ENCODE data around the gene ADPRHL1. TPM values are rescaled to one million over a fixed set of nuclear protein-coding genes. Genes with fewer than 3 reads are reported as not detected.
"Not testable (repeated sequence)": the region's sequence is repeated elsewhere in the genome, so short reads cannot be mapped to it uniquely, and the experiment has no call there.

The ADPRHL1 gene
- total RNA-seq, 1 experiment from 2014 or later: 0.76 TPM

GRCh38 chr13:113371061-113371460 is 82.2 kb downstream of the ADPRHL1 start:
- no peak for DNase-seq (ENCODE audit: low read depth)

- no peak for DNase-seq (ENCODE audit: low read depth)
These were observed 83.4 kb downstream of the ADPRHL1 start for GRCh38 chr13:113369881-113370280.

GRCh38 chr13:113369189-113369588 is 84.1 kb downstream of the ADPRHL1 start:
- DNase-seq (ENCODE audit: low read depth): no peak

GRCh38 chr13:113368353-113368752 is 84.9 kb downstream of the ADPRHL1 start:
- not testable (repeated sequence) for DNase-seq (ENCODE audit: low read depth)

GRCh38 chr13:113367771-113368170 is 85.5 kb downstream of the ADPRHL1 start:
- DNase-seq (ENCODE audit: low read depth): no peak

- DNase-seq (ENCODE audit: low read depth): no peak
These were observed 86.2 kb downstream of the ADPRHL1 start for GRCh38 chr13:113367020-113367560.

- DNase-seq (ENCODE audit: low read depth): no peak
These were observed 87.2 kb downstream of the ADPRHL1 start for GRCh38 chr13:113365971-113366588.

GRCh38 chr13:113365583-113365970 is 87.7 kb downstream of the ADPRHL1 start:
- no peak for DNase-seq (ENCODE audit: low read depth)

DNA sequence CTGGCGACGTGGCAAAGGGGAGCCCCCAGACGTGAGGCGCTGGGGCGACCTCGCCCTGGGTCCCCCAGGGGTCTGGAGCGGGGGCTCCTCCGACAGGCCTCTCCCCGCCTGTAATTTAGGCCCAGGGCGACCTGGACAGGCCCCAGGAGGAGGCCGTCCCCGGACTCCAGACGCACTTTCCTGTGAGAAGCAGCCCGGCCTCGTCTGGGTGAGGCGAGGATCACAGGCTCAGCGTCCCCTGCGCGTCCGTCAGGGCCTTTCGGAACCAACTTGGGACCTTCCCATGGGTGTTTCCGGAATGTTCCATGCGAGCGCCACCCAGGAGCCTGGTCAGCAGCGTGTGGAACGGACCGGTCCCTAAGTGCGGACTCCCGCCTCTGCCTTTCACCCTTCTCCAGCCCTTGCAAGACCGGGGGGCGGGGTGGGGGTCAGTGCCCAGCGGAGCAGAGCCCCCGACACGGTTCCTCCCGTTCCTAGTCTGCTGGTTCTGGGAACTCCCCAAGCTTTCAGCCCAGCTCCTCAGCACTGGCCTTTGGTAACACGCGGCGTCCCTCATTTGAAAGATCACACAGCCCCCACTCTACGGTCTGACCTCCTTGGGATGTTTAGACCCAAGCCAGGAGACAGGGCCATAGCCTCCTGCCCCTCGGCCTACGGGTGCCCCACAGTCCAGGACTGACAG is 88.2 kb downstream of the ADPRHL1 start:
- DNase-seq (ENCODE audit: low read depth): no peak

DNA sequence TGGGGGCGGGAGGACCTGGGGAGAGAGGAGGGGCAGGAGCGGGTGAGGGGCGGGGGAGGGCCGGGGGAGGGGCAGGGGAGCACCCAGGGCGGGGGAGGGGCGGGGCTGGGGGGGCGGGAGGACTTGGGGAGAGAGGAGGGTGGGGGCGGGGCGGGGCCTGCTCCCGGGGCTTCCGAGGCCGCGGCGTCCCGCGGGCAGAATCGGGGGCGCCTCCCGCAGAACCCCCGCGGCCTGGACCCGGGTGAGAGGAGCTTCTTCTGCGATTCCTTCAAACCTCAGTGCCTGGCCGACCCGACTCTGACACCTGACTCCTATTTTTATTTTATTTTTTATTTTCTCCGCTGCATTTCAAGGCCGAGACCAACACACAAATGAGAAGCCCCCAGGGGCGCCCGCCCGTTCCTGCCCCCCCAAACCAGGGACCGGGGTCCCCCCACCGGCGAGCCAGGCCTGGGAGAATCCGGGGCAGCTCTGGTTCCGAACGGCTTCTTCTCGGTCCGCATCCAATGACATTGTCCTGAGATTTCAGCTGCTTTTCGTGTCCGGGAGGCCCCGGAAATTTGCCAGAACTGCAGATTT is 88.9 kb downstream of the ADPRHL1 start:
- no peak for DNase-seq (ENCODE audit: low read depth)

- DNase-seq (ENCODE audit: low read depth): no peak
These were observed 91.9 kb downstream of the ADPRHL1 start for GRCh38 chr13:113361406-113361805.

- no peak for DNase-seq (ENCODE audit: low read depth)
These were observed 92.8 kb downstream of the ADPRHL1 start for GRCh38 chr13:113360446-113360845.

DNA sequence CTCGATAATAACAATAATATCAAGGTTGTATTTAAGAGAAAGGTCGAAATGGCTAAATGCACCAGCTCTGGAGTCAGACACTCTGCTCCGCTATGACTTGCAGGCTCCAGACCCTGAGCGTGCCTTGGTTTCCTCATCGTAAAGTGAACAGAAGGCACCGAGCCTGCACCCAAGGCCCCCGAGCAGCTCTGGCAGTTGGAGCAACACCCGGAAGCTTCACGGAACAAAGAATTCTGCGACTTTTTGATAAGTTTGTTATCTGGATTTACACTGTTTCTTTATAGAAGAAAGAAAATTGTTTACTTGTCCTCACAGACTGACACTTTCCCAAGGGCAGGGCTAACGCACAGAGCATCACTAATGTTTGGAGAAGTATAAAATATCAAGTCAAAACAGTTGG is 93.7 kb downstream of the ADPRHL1 start:
- no peak for DNase-seq (ENCODE audit: low read depth)

- no peak for DNase-seq (ENCODE audit: low read depth)
These were observed 94.6 kb downstream of the ADPRHL1 start for GRCh38 chr13:113358653-113359190.

DNA sequence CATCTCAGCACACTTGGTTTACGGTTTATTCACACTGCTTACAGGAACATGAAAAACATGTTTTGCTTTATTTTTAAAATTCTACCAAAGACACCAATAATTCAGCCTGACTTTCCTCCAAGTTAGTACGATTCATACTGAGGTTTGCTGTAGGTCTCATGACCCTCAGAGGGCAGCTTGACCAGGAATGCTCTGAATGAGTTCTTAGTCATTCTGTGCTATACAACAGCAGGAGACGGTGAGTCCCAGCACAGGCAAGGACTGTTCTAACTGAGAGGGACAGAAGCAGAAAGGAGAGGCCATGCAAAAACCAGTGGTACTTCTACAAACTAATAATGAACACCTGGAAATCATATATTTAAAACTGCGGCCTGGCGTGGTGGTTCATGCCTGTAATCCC is 95.8 kb downstream of the ADPRHL1 start:
- peak; percentile 63 for DNase-seq (ENCODE audit: low read depth)

DNA sequence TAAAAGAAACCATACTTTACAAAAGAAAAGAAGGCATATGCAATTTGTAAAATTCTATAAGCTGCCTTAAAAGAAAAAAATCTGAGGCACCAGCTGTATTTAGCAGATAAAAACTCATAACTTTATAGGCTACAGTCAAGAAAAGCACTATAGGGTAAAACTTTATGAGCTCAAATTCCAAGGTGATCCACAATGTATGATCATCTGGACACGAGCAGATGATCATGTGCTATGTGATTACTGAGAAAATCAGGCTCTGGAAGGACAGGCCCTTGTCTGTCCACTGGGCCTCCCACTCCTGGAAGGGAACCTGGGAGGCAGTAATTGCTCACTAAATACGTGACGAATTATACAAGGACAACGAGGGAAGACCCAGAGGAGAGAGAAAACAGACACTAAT is 96.7 kb downstream of the ADPRHL1 start:
- no peak for DNase-seq (ENCODE audit: low read depth)

- no peak for DNase-seq (ENCODE audit: low read depth)
These were observed 97.7 kb downstream of the ADPRHL1 start for GRCh38 chr13:113355621-113356020.

DNA sequence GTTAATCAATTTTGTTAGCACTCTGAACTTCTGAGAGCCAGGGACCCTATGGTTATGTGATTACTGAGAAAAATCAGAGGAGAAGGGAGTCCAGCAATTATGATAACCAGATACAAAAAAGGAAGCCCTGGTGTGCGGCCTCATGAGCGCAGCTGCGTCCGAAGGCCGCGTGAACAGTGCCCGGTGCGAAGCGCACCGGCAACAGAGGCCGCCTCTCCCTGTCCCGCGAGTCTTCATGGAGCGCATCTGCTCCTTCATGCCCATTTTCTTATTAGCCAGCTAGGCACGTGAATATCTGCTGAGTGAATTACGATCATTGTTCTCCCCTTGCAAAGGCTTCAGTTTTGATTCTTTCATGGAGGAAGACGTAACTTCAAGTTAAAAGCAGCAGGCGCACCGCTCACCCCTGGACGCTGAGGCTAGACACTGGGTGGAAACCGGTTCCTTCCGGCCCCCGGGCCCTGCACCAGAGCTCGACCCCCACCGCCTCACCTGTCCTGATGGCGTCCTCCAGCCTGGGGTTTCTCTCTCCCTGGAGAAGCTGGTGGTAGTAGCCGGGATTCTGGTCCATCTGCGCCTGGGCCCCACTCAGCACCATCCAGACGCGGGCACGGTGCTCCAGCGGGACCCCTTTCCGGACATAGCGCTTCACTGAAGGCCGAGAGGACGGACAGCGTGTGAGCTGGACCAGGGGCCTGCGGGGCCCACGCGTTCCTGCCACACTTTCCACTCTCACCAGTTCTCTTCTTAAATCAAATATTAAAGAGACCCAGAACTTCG is 98.3 kb downstream of the ADPRHL1 start:
- DNase-seq (ENCODE audit: low read depth): no peak

DNA sequence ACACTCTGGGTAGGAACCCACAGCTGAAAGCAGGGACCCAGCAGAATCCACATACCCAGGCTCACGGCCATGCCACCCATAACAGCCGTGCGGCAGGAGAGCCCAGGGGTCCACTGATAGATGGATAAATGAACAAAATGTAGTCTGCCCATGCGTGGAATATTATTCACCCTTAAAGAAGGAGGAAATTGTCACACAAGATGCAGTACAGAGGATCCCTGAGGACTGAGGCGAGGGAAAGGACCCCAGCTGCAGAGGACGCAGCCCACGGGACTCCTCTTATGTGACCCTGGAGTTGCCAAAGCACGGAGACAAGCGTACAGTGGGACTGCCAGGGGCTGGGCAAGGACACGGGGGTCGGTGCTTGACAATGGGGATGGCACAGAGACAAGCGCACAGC is 100.0 kb downstream of the ADPRHL1 start:
- DNase-seq (ENCODE audit: low read depth): no peak

GRCh38 chr13:113351514-113352026 is 101.7 kb downstream of the ADPRHL1 start:
- DNase-seq (ENCODE audit: low read depth): no peak

DNA sequence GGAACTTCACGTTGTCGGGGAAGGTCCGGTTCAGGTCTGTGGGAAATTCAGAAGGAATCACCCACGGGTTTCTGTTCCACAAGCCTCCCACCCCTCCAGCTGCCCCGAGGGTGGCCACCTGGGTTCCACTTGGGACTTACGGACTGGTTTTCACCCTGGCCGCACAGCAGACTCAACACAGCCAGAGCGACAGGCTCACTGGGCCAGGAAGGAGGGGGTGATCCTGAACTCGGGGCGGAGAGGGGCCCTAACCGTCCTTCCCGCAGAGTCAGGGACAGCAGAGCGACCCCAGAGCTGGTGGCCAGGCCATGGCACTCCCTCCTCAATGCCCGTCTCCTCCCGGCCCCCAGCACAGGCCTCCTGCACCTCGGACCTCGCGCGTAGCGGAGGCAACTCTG is 102.4 kb downstream of the ADPRHL1 start:
- no peak for DNase-seq (ENCODE audit: low read depth)
